ENCODE results near the gene PDE4D. TPM values are rescaled to one million over a fixed set of nuclear protein-coding genes. Genes with fewer than 3 reads are reported as not detected.

The PDE4D gene
- total and polyA plus RNA-seq, 11 donors, result 5.2 to 68.3 (median 42.1) TPM

DNA sequence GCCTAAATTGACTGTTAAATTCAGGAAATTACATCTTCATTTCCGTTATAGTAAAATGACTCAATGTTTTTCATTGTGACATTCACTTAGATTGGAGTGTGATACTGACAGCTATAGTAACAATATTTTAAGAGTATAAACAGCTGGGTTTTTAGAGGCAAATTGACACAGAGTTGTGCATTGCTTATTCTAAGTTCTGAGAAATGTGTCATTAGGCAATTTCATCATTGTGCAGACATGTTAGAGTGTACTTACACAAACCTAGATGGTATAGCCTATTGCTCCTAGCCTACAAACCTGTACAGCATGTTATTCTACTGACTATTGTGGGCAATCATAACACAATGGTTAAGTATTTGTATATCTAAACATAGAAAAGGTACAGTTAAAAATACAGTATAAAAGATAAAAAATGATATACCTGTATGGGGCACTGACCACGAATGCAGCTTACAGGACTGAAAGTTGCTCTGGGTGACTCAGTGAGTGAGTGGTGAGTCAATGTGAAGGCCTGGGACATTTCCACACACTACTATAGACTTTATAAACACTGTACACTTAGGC lies 132.7 kb downstream of the PDE4D start:
- TF ChIP-seq CTCF (IDR thresholded peaks at IDR 0.05) (no peak), POLR2A (IDR thresholded peaks at IDR 0.05) (no peak)
- no peak overlapping the region for H3K4me3 ChIP-seq
- H3K27me3 ChIP-seq, result no peaks in the 10 kb centered on the region
- intact Hi-C loops (cut with DNase I), result no loop called here
- no peaks in the 10 kb centered on the region for H3K36me3 ChIP-seq
- DNase-seq, result no peak
- no peak for ATAC-seq
- 61 to 69% (median 65%) methylated on average over 2 of the region's 2 CpGs for WGBS, 4 donors
- no peaks in the 10 kb centered on the region for H3K9me3 ChIP-seq
- H3K4me1 ChIP-seq, result peaks cover 0 to 13% (median 0%) of the 10 kb centered on the region in 12 donors
- H3K27ac ChIP-seq, result no peak overlapping the region

DNA sequence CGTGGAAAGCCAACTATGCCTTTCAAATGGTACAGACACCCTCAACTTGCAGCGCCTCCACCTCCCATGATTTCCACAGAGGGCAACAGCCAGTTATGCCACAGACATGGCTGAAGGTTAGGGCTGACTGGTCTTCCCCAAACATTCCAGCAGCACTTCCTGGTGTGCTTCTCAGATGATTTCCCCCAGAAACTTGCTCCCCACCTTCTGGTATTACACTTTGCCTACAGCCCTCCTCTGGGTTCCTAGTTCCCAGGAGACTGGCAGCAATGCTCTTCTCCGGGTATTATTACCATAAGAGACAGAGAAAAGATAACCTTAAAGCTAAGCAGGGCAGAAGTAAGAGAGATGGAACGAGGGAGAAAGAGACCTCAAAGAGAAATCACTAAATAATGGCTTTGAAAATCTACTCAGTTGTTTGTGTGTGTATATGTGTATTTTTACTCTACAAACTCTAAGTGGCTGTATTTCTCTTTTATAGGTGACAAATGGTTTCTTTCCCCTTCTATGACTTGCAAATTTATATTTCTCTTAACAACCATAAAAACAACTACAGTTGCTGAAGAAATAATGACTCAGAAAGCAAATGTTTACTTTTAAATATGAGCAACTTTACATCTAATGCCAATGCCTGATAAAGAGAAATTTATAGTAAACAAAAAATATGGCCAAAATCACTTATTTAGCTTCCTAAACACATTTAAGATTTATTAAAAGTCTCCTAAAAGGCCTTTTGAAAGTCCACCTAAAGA lies 133.8 kb downstream of the PDE4D start:
- Histone ChIP-seq H3K4me3 (no peak overlapping the region), H3K27ac (no peak overlapping the region), H3K9me3 (no peaks in the 10 kb centered on the region), H3K36me3 (no peaks in the 10 kb centered on the region), H3K27me3 (no peaks in the 10 kb centered on the region), H3K4me1 (peaks cover 0 to 13% (median 0%) of the 10 kb centered on the region in 12 donors)
- ATAC-seq (no peak), DNase-seq (no peak)
- 88 to 92% (median 90%) methylated on average over 4 of the region's 4 CpGs for WGBS, 4 donors
- no peak for TF ChIP-seq CTCF (IDR thresholded peaks at IDR 0.05)
- TF ChIP-seq POLR2A (IDR thresholded peaks at IDR 0.05), result no peak
- intact Hi-C loops (cut with DNase I), result no loop called here

DNA sequence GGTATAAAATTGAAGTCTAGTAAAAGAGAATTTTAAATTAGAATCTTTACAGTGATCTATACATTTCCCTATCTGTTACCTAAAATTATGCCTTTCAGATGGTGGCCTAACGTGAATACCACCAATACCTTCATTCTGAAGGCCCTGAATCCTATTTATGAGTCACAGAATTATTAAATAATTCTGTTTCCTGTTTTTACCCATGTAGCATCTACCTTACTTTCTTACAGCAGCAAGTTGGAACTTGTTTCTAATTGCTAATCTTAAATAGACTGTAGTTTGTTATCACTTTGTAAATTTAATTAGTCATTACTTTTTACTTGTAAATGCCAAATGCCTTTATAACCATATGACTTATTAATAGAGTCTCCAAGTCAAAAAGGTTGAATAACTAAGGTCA lies 135.0 kb downstream of the PDE4D start:
- no peak overlapping the region for H3K27ac ChIP-seq
- no peaks in the 10 kb centered on the region for H3K9me3 ChIP-seq
- no peak for TF ChIP-seq CTCF (IDR thresholded peaks at IDR 0.05)
- no peak for TF ChIP-seq POLR2A (IDR thresholded peaks at IDR 0.05)
- ATAC-seq, result no peak
- no peaks in the 10 kb centered on the region for H3K27me3 ChIP-seq
- no peak overlapping the region for H3K4me3 ChIP-seq
- no peak for DNase-seq
- peaks cover 0 to 12% (median 0%) of the 10 kb centered on the region in 12 donors for H3K4me1 ChIP-seq
- 79 to 91% (median 89%) methylated on average over 1 of the region's 1 CpG for WGBS, 4 donors
- no peaks in the 10 kb centered on the region for H3K36me3 ChIP-seq
- intact Hi-C loops (cut with DNase I), result no loop called here

DNA sequence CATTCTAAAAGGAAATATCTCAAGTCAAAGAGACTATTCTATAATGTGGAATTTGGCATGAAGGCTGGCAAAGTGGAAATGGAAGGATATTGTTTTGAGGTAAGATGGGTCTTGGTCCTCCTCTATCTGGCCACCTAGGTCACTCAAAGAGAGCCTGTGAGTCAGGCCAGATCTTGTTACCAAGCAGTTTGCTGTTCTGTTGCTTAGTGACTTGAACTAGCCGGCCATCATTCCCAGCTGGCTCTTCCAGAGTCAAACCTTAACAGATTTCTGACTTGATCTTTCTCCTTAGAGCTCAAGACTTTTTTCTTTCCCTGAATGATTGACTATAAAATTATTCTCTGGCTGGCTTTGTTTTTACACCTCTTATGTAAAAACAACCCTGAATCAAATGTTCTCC lies 136.1 kb downstream of the PDE4D start:
- Histone ChIP-seq H3K9me3 (no peaks in the 10 kb centered on the region), H3K36me3 (no peaks in the 10 kb centered on the region), H3K27ac (no peak overlapping the region), H3K4me1 (peaks cover 0 to 8% (median 0%) of the 10 kb centered on the region in 12 donors), H3K27me3 (no peaks in the 10 kb centered on the region), H3K4me3 (no peak overlapping the region)
- WGBS, 4 donors, result 84 to 94% (median 89%) methylated on average over 1 of the region's 1 CpG
- ATAC-seq, result no peak
- intact Hi-C loops (cut with DNase I), result no loop called here
- no peak for DNase-seq
- TF ChIP-seq POLR2A (IDR thresholded peaks at IDR 0.05), result no peak
- no peak for TF ChIP-seq CTCF (IDR thresholded peaks at IDR 0.05)

All from heart left ventricle (tissue), 16 donors.